IMR-90 (cell line): ENCODE measurements around the gene PCBP3. TPM values are rescaled to one million over a fixed set of nuclear protein-coding genes. Genes with fewer than 3 reads are reported as not detected.

Source experiments
- ATAC-seq: fragments of 200-7000 bp; cut with Tn5 transposase; 2 replicates; pipeline ENCODE4 v1.9.1; 2020; ENCODE audit warnings: low read depth, mild to moderate bottlenecking, moderate library complexity
- BruUV-seq: library from RNA; stranded (reverse); fragments of 400-500 nt; replicated peaks from 2 replicates; lab custom pipeline; 2021; lab: Mats Ljungman, UMichigan
- CTCF ChIA-PET: fragments of 300-600 bp; formaldehyde crosslinking; extraction: SDS; loops from one replicate; lab custom pipeline; 2021; ENCODE audit warnings: antibody characterized with exemption; lab: Yijun Ruan, JAX
- POLR2A ChIA-PET: fragments of 300-600 bp; sonication (Branson Sonifier 250); formaldehyde crosslinking; loops from one replicate; lab custom pipeline; 2022; ENCODE audit warnings: antibody characterized with exemption; ENCODE audit not compliant: unreplicated experiment; lab: Charles Lee
- DNase-seq: peaks from one replicate; pipeline ENCODE4 v3.0.0; 2013
- H2AFZ ChIP-seq: replicated peaks from 2 replicates; pipeline ENCODE3; 2013; ENCODE audit warnings: low read length, mild to moderate bottlenecking; ENCODE audit not compliant: poor library complexity
- H2AK5ac ChIP-seq: 2 replicates; pipeline ENCODE4 v1.6.1; 2013; ENCODE audit warnings: low read depth, low read length, inconsistent platforms
- H2AK9ac ChIP-seq: replicated peaks from 2 replicates; pipeline ENCODE3; 2013; ENCODE audit warnings: mild to moderate bottlenecking, low read depth, low read length, moderate library complexity; ENCODE audit not compliant: poor library complexity
- H2BK120ac ChIP-seq: 2 replicates; pipeline ENCODE4 v1.6.1; 2013; ENCODE audit warnings: low read depth, low read length, inconsistent platforms
- H2BK15ac ChIP-seq: 3 replicates; pipeline ENCODE4 v1.6.1; 2013; ENCODE audit warnings: low read depth, low read length, inconsistent platforms
- H2BK20ac ChIP-seq: 2 replicates; pipeline ENCODE4 v1.6.1; 2013; ENCODE audit warnings: low read depth, mild to moderate bottlenecking, inconsistent platforms, low read length, moderate library complexity
- H2BK5ac ChIP-seq: 2 replicates; pipeline ENCODE4 v1.6.1; 2013; ENCODE audit warnings: mild to moderate bottlenecking, low read depth, low read length, inconsistent platforms; ENCODE audit not compliant: poor library complexity, severe bottlenecking
- H3K14ac ChIP-seq: replicated peaks from 2 replicates; pipeline ENCODE4 v1.6.1; 2013; ENCODE audit warnings: low read depth, low read length, inconsistent platforms
- H3K18ac ChIP-seq: 2 replicates; pipeline ENCODE4 v1.6.1; 2013; ENCODE audit warnings: low read depth, low read length, control low read depth
- H3K23ac ChIP-seq: 2 replicates; pipeline ENCODE4 v1.6.1; 2013; ENCODE audit warnings: low read depth, low read length, inconsistent platforms
- H3K27ac ChIP-seq: 2 replicates; pipeline ENCODE4 v1.5.1; 2013; ENCODE audit warnings: mild to moderate bottlenecking, control low read depth, low read length; ENCODE audit not compliant: insufficient read depth
- H3K27me3 ChIP-seq: 2 replicates; pipeline ENCODE4 v1.6.1; 2013; ENCODE audit warnings: low read length; ENCODE audit not compliant: control insufficient read depth, insufficient read depth
- H3K36me3 ChIP-seq: 2 replicates; pipeline ENCODE4 v1.6.1; 2013; ENCODE audit warnings: low read length, mixed read lengths; ENCODE audit not compliant: control insufficient read depth, insufficient read depth
- H3K4ac ChIP-seq: 2 replicates; pipeline ENCODE4 v1.6.1; 2013; ENCODE audit warnings: low read depth, low read length, inconsistent platforms
- H3K4me1 ChIP-seq: 2 replicates; pipeline ENCODE4 v1.6.1; 2013; ENCODE audit warnings: low read length, mixed read lengths; ENCODE audit not compliant: control insufficient read depth, insufficient read depth
- H3K4me2 ChIP-seq: 2 replicates; pipeline ENCODE4 v1.6.1; 2013; ENCODE audit warnings: low read depth, mild to moderate bottlenecking, control low read depth, low read length, moderate library complexity
- H3K4me3 ChIP-seq: 2 replicates; pipeline ENCODE4 v1.5.1; 2013; ENCODE audit warnings: low read depth, mild to moderate bottlenecking, control low read depth, low read length, moderate library complexity; ENCODE audit not compliant: insufficient read depth
- H3K56ac ChIP-seq: 2 replicates; pipeline ENCODE4 v1.6.1; 2013; ENCODE audit warnings: low read length, inconsistent platforms; ENCODE audit not compliant: insufficient read depth; ENCODE audit errors: extremely low read depth
- H3K79me1 ChIP-seq, 2 experiments: 2 replicates each; pipeline ENCODE4 v1.6.1; 2013; ENCODE audit warnings: low read length in 2 of 2, inconsistent platforms in 1 of 2, low read depth in 1 of 2
- H3K9ac ChIP-seq: 2 replicates; pipeline ENCODE4 v1.6.1; 2013; ENCODE audit warnings: low read depth, low read length, control low read depth
- H3K9me1 ChIP-seq: 2 replicates; pipeline ENCODE4 v1.6.1; 2013; ENCODE audit warnings: low read length, inconsistent platforms; ENCODE audit not compliant: insufficient read depth
- H3K9me3 ChIP-seq: 2 replicates; pipeline ENCODE4 v1.6.1; 2013; ENCODE audit warnings: low read length; ENCODE audit not compliant: control insufficient read depth, insufficient read depth
- H4K20me1 ChIP-seq: 2 replicates; pipeline ENCODE4 v1.6.1; 2013; ENCODE audit warnings: low read length, inconsistent platforms; ENCODE audit not compliant: insufficient read depth
- H4K5ac ChIP-seq: 2 replicates; pipeline ENCODE4 v1.6.1; 2013; ENCODE audit warnings: mild to moderate bottlenecking, low read depth, low read length, control low read depth
- H4K8ac ChIP-seq, 2 experiments: 2 replicates each; pipeline ENCODE4 v1.6.1; 2013; ENCODE audit warnings: low read depth in 2 of 2, low read length in 2 of 2, control low read depth in 1 of 2, inconsistent platforms in 1 of 2
- H4K91ac ChIP-seq: 2 replicates; pipeline ENCODE4 v1.6.1; 2013; ENCODE audit warnings: low read depth, low read length, inconsistent platforms; ENCODE audit not compliant: insufficient read depth
- BHLHE40 ChIP-seq: fragments of 150-350 bp; IDR thresholded peaks from 2 replicates; pipeline ENCODE4 v1.6.1; 2016; ENCODE audit warnings: mild to moderate bottlenecking, low read depth, low read length
- CEBPB ChIP-seq: IDR thresholded peaks from 2 replicates; pipeline ENCODE4 v1.6.1; 2012; ENCODE audit warnings: low read depth, low read length, improper control_type of control experiment
- CHD1 ChIP-seq: IDR thresholded peaks from 2 replicates; pipeline ENCODE4 v1.6.1; 2012; ENCODE audit warnings: low read depth, low read length, improper control_type of control experiment
- FOS ChIP-seq: fragments of 150-350 bp; IDR thresholded peaks from 2 replicates; pipeline ENCODE4 v1.6.1; 2016; ENCODE audit warnings: low read depth, low read length
- MAFK ChIP-seq: IDR thresholded peaks from 2 replicates; pipeline ENCODE4 v1.6.1; 2012; ENCODE audit warnings: low read depth, low read length, improper control_type of control experiment
- MAZ ChIP-seq: IDR thresholded peaks from 2 replicates; pipeline ENCODE4 v1.6.1; 2012; ENCODE audit warnings: low read depth, mild to moderate bottlenecking, low read length, improper control_type of control experiment, moderate library complexity, borderline replicate concordance
- NFE2L2 ChIP-seq: fragments of 150-350 bp; IDR thresholded peaks from 2 replicates; pipeline ENCODE4 v1.6.1; 2016; ENCODE audit warnings: low read depth, mild to moderate bottlenecking, low read length
- POLR2A ChIP-seq: IDR thresholded peaks from 2 replicates; pipeline ENCODE4 v1.6.1; 2012; ENCODE audit warnings: mild to moderate bottlenecking, low read depth, low read length
- RFX5 ChIP-seq: IDR thresholded peaks from 2 replicates; pipeline ENCODE4 v1.8.0; 2012; ENCODE audit warnings: low read depth, mild to moderate bottlenecking, low read length, moderate library complexity
- SMC3 ChIP-seq: fragments of 150-350 bp; IDR thresholded peaks from 2 replicates; pipeline ENCODE4 v1.6.1; 2016; ENCODE audit warnings: low read depth, mild to moderate bottlenecking, antibody characterized with exemption, low read length, moderate library complexity
- USF2 ChIP-seq: fragments of 150-350 bp; IDR thresholded peaks from 2 replicates; pipeline ENCODE4 v1.6.1; 2017; ENCODE audit warnings: mild to moderate bottlenecking, antibody characterized with exemption, low read length, low read depth
- WGBS, 2 experiments: methylation state at CpG; one replicate each; pipeline versions ENCODE4 v1.1.5 to v1.1.7; 2013; ENCODE audit warnings: missing lambda C conversion rate in 2 of 2; ENCODE audit not compliant: insufficient read length in 1 of 2; ENCODE audit errors: extremely low coverage in 2 of 2; 5-methylcytosine and 5-hydroxymethylcytosine counted together
- dilution Hi-C: fragments of 300-500 bp; cut with HindIII; formaldehyde crosslinking; loops from one replicate; pipeline ENCODE4 v1.14.3; 2018; ENCODE audit warnings: low sequenced_read_pairs; ENCODE audit not compliant: unreplicated experiment
- in situ Hi-C: fragments of 300-500 bp; cut with MboI; formaldehyde crosslinking; loops from 3 replicates; pipeline ENCODE4 v1.14.3; 2019; ENCODE audit warnings: low sequenced_read_pairs, inconsistent platforms, mixed read lengths
- intact Hi-C: fragments of 100-400 bp; cut with micrococcal nuclease; formaldehyde crosslinking; loops from 2 replicates; pipeline ENCODE4 v1.10.0; 2022
- polyA plus RNA-seq, 3 experiments: library from polyadenylated mRNA; depleted of rRNA; stranded (reverse); fragments of >200 nt; gene quantifications; 2 replicates each; pipeline ENCODE4 v1.2.3, GENCODE V29; 2012; ENCODE audit warnings: low replicate concordance in 1 of 3
- total RNA-seq: library from RNA; depleted of rRNA; stranded (reverse); fragments of >200 nt; gene quantifications from 2 replicates; pipeline ENCODE4 v1.2.3, GENCODE V29; 2012
- TF ChIP-seq, protein P1 (sequence below): conservative IDR thresholded peaks from 2 replicates; pipeline ENCODE4 v1.5.1; 2012; ENCODE audit warnings: mild to moderate bottlenecking, low read depth, low read length, improper control_type of control experiment

The PCBP3 gene
- total and polyA plus RNA-seq, 2 of the 4 experiments (the other 2 are of a cell fraction), result 2.9 to 3.9 TPM

GRCh38 chr21:45615145-45615711 lies 28.3 kb upstream of the PCBP3 start:
- POLR2A ChIA-PET, result no interaction called here
- intact Hi-C loops (no loop called here), dilution Hi-C loops (no loop called here), in situ Hi-C loops (no loop called here)
- CTCF ChIA-PET, result no interaction called here
- Histone ChIP-seq H3K27ac (no peak overlapping the region), H3K27me3 (peaks cover 40% of the 10 kb centered on the region), H2BK120ac (no peak overlapping the region), H2BK20ac (no peak overlapping the region), H3K14ac (no peak overlapping the region), H4K8ac (no peak overlapping the region), H3K4me1 (peaks cover 13% of the 10 kb centered on the region), H3K23ac (no peak overlapping the region), H3K4ac (no peak overlapping the region), H4K20me1 (peaks cover 10% of the 10 kb centered on the region), H3K18ac (no peak overlapping the region), H2AFZ (no peak overlapping the region), H4K91ac (no peak overlapping the region), H3K9me1 (peaks cover 3% of the 10 kb centered on the region; the same call in 1 of the 2 replicates), H2BK5ac (no peak overlapping the region), H3K9ac (no peak overlapping the region), H3K4me2 (no peak overlapping the region), H2BK15ac (no peak overlapping the region), H3K79me1 (no peaks in the 10 kb centered on the region), H3K36me3 (no peaks in the 10 kb centered on the region), H2AK5ac (no peak overlapping the region), H4K5ac (no peak overlapping the region), H2AK9ac (no peak overlapping the region), H3K56ac (no peak overlapping the region), H3K4me3 (no peak overlapping the region), H3K9me3 (peaks cover 14% of the 10 kb centered on the region)
- 74% methylated on average over 12 of the region's 27 CpGs; no CpG with 5 or more reads in 1 of the 2 experiments for WGBS, 2 experiments
- BruUV-seq, result no TSS peak
- TF ChIP-seq, protein P1, sequence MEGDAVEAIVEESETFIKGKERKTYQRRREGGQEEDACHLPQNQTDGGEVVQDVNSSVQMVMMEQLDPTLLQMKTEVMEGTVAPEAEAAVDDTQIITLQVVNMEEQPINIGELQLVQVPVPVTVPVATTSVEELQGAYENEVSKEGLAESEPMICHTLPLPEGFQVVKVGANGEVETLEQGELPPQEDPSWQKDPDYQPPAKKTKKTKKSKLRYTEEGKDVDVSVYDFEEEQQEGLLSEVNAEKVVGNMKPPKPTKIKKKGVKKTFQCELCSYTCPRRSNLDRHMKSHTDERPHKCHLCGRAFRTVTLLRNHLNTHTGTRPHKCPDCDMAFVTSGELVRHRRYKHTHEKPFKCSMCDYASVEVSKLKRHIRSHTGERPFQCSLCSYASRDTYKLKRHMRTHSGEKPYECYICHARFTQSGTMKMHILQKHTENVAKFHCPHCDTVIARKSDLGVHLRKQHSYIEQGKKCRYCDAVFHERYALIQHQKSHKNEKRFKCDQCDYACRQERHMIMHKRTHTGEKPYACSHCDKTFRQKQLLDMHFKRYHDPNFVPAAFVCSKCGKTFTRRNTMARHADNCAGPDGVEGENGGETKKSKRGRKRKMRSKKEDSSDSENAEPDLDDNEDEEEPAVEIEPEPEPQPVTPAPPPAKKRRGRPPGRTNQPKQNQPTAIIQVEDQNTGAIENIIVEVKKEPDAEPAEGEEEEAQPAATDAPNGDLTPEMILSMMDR, result no peak
- TF ChIP-seq CEBPB (no peak), MAZ (no peak), RFX5 (no peak), SMC3 (no peak), BHLHE40 (no peak), CHD1 (no peak), USF2 (no peak), FOS (no peak), NFE2L2 (no peak), MAFK (no peak), POLR2A (no peak)
- ATAC-seq (no peak), DNase-seq (peak; percentile 31)
